K562 (cell line): ENCODE data around the gene EPX. TPM values are rescaled to one million over a fixed set of nuclear protein-coding genes. Genes with fewer than 3 reads are reported as not detected.

Source experiments
- ATF1 ChIP-seq, 2 experiments: fragments of 450-650 bp in 1 of 2; IDR thresholded peaks; 2 replicates each; pipeline ENCODE4 v1.6.1; 2016; ENCODE audit warnings: missing compliant biosample characterization in 1 of 2, missing genetic modification characterization in 1 of 2
- ATF7 ChIP-seq: fragments of 450-650 bp; IDR thresholded peaks from 2 replicates; pipeline ENCODE4 v1.7.1; 2014; ENCODE audit warnings: mild to moderate bottlenecking, moderate library complexity
- ELF2 ChIP-seq: fragments of 250-450 bp; sonication (Bioruptor Pico); IDR thresholded peaks from 2 replicates; pipeline ENCODE4 v1.5.0; 2021; ENCODE audit warnings: mild to moderate bottlenecking
- KLF13 ChIP-seq: fragments of 450-650 bp; IDR thresholded peaks from 2 replicates; pipeline ENCODE4 v1.6.1; 2016; ENCODE audit warnings: missing genetic modification characterization, low read depth, mild to moderate bottlenecking, missing compliant biosample characterization, moderate library complexity, borderline replicate concordance
- MAFG ChIP-seq: fragments of 450-650 bp; conservative IDR thresholded peaks from 2 replicates; pipeline ENCODE4 v1.6.1; 2016; ENCODE audit warnings: missing genetic modification characterization, missing compliant biosample characterization
- MTA1 ChIP-seq: fragments of 450-650 bp; IDR thresholded peaks from 2 replicates; pipeline ENCODE4 v1.6.1; 2017; ENCODE audit warnings: borderline replicate concordance
- MTF1 ChIP-seq: fragments of 250-450 bp; sonication (Bioruptor Pico); IDR thresholded peaks from 2 replicates; pipeline ENCODE4 v1.9.0; 2021; ENCODE audit warnings: moderate library complexity, mild to moderate bottlenecking, inconsistent platforms, borderline replicate concordance
- MXI1 ChIP-seq: IDR thresholded peaks from 2 replicates; pipeline ENCODE4 v1.6.1; 2011; ENCODE audit warnings: low read depth, mild to moderate bottlenecking, improper control_type of control experiment, low read length
- NFE2 ChIP-seq: IDR thresholded peaks from 2 replicates; pipeline ENCODE4 v1.6.1; 2014; ENCODE audit warnings: antibody characterized with exemption, low read depth
- NONO ChIP-seq, 2 experiments: fragments of 200-400 bp in 1 of 2; fragments of 450-650 bp in 1 of 2; formaldehyde crosslinking in 1 of 2; IDR thresholded peaks; 2 replicates each; pipeline ENCODE4 v1.6.1; 2017; ENCODE audit warnings: low read depth in 2 of 2, mild to moderate bottlenecking in 2 of 2, moderate library complexity in 2 of 2, low read length in 1 of 2
- PYGO2 ChIP-seq: fragments of 450-650 bp; IDR thresholded peaks from 2 replicates; pipeline ENCODE4 v1.6.1; 2016; ENCODE audit warnings: mild to moderate bottlenecking, missing genetic modification characterization, moderate library complexity, missing compliant biosample characterization
- SOX6 ChIP-seq: fragments of 450-650 bp; IDR thresholded peaks from 2 replicates; pipeline ENCODE4 v1.6.1; 2014; ENCODE audit warnings: mild to moderate bottlenecking
- TOE1 ChIP-seq, 2 experiments: fragments of 450-650 bp in 1 of 2; sonication (generic) in 1 of 2; formaldehyde crosslinking in 1 of 2; IDR thresholded peaks; 2 replicates each; pipeline versions ENCODE4 v1.7.1 to v1.8.0; 2016 to 2022; ENCODE audit warnings: borderline replicate concordance in 2 of 2, mild to moderate bottlenecking in 2 of 2, antibody characterized with exemption in 1 of 2, inconsistent platforms in 1 of 2, low read depth in 1 of 2, missing genetic modification reagents in 1 of 2, moderate library complexity in 1 of 2
- ZBTB1 ChIP-seq: sonication (generic); formaldehyde crosslinking; IDR thresholded peaks from 2 replicates; pipeline ENCODE4 v1.8.1; 2023; ENCODE audit warnings: missing genetic modification reagents, low read depth, mild to moderate bottlenecking, borderline replicate concordance
- ZNF507 ChIP-seq: conservative IDR thresholded peaks from 2 replicates; pipeline ENCODE4 v1.6.1; 2017; ENCODE audit warnings: missing genetic modification characterization, missing compliant biosample characterization
- ZNF561 ChIP-seq: fragments of 450-650 bp; formaldehyde crosslinking; conservative IDR thresholded peaks from 2 replicates; pipeline ENCODE4 v1.4.0; 2020; ENCODE audit warnings: mild to moderate bottlenecking, moderate library complexity
- ZNF778 ChIP-seq: fragments of 450-650 bp; formaldehyde crosslinking; IDR thresholded peaks from 2 replicates; pipeline ENCODE4 v1.4.0; 2020; ENCODE audit warnings: mild to moderate bottlenecking, moderate library complexity
- polyA plus RNA-seq, 8 experiments: library from polyadenylated mRNA; depleted of rRNA in 4 of 8; stranded (reverse) in 5 of 8; unstranded in 3 of 8; fragments of >200 nt; fragmentation: Nextera tagmentation in 2 of 8; fragmentation: Illumina TruSeq in 1 of 8; extraction: Ambion mirVana in 2 of 8; extraction: Trizol in 1 of 8; gene quantifications; 2 replicates each; pipeline versions ENCODE4 v1.2.1 to v1.2.3, GENCODE V29; 2011 to 2014; ENCODE audit warnings: inconsistent platforms in 1 of 8, missing spikeins in 1 of 8
- total RNA-seq, 7 experiments: library from RNA; depleted of rRNA in 6 of 7; stranded (reverse); fragments of >200 nt in 6 of 7; fragmentation: Illumina TruSeq in 2 of 7; extraction: Trizol in 2 of 7; gene quantifications; 2 replicates each; pipeline versions ENCODE4 v1.2.1 to v1.2.3, GENCODE V29; 2011 to 2021; ENCODE audit warnings: low replicate concordance in 1 of 7
- TF ChIP-seq, protein P1 (sequence below): sonication (generic); formaldehyde crosslinking; IDR thresholded peaks from 2 replicates; pipeline ENCODE4 v1.8.0; 2022; ENCODE audit warnings: missing genetic modification reagents, mild to moderate bottlenecking, borderline replicate concordance
- TF ChIP-seq, protein P2 (sequence below): fragments of 250-450 bp; sonication (Bioruptor Pico); IDR thresholded peaks from 2 replicates; pipeline ENCODE4 v1.9.0; 2021; ENCODE audit warnings: mild to moderate bottlenecking, inconsistent platforms
- TF ChIP-seq, protein P3 (sequence below): sonication (generic); IDR thresholded peaks from 2 replicates; pipeline ENCODE4 v1.6.1; 2016
- TF ChIP-seq, protein P4 (sequence below): fragments of 250-450 bp; sonication (Bioruptor Pico); IDR thresholded peaks from 2 replicates; pipeline ENCODE4 v1.8.0; 2022; ENCODE audit warnings: inconsistent platforms

EPX gene
- total and polyA plus RNA-seq, 9 of the 15 experiments (the other 6 are each of a cell fraction or from before 2014, with no cell fraction given): 0.07 to 0.33 (median 0.19) TPM; not detected in 3

DNA sequence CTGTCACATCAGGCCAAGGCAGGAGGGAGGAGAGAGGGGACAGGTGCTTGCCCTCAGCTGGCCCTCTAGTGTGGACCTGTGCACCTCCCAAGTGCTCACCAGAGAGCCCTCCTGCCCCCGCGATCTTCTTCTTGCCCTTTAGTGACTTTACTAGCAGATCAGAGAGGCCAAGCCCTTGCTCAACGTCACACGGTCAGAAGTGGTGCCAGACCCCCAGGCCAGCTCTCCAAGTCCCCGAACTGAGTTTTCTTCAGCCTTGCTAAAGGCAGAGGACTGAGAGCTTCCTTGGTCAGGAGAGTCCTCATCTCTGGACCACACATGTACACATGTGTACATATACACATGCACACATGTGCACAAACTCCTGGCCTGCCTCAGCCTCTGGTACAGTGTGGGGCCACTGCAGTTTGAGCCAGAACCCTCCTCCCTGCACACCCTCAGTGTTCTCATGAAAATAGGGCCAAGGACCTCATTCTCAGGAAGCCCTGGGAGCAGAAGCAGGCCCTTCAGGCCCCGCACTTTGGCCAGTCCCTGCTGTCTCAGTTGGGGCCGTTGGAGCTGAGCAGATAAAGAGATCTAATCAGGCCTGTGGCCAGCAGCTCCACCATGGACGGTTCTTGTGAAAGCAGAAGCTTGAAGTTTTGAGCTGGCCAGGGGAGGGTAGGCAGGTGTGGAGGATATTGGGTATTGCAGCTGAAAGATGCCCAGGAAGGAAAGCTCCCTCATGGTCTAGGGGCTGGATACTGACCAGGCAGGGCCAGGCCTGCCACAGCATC, 7.4 kb upstream of the EPX start (continued):
- TF ChIP-seq SOX6 (peak; percentile 74; the same call in 1 of the 2 replicates), ATF1 (CRISPR knock-in tag; IDR thresholded peaks at IDR 0.05) (no peak), ATF1 (tag; IDR thresholded peaks at IDR 0.05) (no peak), KLF13 (no peak), ZNF507 (tag) (no peak), NFE2 (no peak), MTA1 (no peak; the same call in 1 of the 2 replicates), MAFG (tag) (no peak), ATF7 (no peak), TOE1 (IDR thresholded peaks at IDR 0.05; ENCODE audit: borderline replicate concordance) (no peak), TOE1 (CRISPR knock-in tag; IDR thresholded peaks at IDR 0.05; ENCODE audit: borderline replicate concordance, low read depth) (no peak), ZNF561 (CRISPR knock-in tag) (no peak), MTF1 (no peak), PYGO2 (no peak), ZBTB1 (no peak), MXI1 (no peak), ZNF778 (CRISPR knock-in tag) (no peak), ELF2 (CRISPR knock-in tag) (0 out of 2 replicates have a peak, but pooled peaks have one; percentile 16), NONO (IDR thresholded peaks at IDR 0.05; ENCODE audit: low read depth in 2 of 2, low read length in 1 of 2) (no peak)
- TF ChIP-seq, protein P1, sequence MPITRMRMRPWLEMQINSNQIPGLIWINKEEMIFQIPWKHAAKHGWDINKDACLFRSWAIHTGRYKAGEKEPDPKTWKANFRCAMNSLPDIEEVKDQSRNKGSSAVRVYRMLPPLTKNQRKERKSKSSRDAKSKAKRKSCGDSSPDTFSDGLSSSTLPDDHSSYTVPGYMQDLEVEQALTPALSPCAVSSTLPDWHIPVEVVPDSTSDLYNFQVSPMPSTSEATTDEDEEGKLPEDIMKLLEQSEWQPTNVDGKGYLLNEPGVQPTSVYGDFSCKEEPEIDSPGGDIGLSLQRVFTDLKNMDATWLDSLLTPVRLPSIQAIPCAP (CRISPR knock-in tag): no peak
- TF ChIP-seq, protein P2, sequence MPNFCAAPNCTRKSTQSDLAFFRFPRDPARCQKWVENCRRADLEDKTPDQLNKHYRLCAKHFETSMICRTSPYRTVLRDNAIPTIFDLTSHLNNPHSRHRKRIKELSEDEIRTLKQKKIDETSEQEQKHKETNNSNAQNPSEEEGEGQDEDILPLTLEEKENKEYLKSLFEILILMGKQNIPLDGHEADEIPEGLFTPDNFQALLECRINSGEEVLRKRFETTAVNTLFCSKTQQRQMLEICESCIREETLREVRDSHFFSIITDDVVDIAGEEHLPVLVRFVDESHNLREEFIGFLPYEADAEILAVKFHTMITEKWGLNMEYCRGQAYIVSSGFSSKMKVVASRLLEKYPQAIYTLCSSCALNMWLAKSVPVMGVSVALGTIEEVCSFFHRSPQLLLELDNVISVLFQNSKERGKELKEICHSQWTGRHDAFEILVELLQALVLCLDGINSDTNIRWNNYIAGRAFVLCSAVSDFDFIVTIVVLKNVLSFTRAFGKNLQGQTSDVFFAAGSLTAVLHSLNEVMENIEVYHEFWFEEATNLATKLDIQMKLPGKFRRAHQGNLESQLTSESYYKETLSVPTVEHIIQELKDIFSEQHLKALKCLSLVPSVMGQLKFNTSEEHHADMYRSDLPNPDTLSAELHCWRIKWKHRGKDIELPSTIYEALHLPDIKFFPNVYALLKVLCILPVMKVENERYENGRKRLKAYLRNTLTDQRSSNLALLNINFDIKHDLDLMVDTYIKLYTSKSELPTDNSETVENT (CRISPR knock-in tag): no peak
- TF ChIP-seq, protein P3, sequence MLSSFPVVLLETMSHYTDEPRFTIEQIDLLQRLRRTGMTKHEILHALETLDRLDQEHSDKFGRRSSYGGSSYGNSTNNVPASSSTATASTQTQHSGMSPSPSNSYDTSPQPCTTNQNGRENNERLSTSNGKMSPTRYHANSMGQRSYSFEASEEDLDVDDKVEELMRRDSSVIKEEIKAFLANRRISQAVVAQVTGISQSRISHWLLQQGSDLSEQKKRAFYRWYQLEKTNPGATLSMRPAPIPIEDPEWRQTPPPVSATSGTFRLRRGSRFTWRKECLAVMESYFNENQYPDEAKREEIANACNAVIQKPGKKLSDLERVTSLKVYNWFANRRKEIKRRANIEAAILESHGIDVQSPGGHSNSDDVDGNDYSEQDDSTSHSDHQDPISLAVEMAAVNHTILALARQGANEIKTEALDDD: no peak
- TF ChIP-seq, protein P4, sequence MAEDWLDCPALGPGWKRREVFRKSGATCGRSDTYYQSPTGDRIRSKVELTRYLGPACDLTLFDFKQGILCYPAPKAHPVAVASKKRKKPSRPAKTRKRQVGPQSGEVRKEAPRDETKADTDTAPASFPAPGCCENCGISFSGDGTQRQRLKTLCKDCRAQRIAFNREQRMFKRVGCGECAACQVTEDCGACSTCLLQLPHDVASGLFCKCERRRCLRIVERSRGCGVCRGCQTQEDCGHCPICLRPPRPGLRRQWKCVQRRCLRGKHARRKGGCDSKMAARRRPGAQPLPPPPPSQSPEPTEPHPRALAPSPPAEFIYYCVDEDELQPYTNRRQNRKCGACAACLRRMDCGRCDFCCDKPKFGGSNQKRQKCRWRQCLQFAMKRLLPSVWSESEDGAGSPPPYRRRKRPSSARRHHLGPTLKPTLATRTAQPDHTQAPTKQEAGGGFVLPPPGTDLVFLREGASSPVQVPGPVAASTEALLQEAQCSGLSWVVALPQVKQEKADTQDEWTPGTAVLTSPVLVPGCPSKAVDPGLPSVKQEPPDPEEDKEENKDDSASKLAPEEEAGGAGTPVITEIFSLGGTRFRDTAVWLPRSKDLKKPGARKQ (CRISPR knock-in tag): no peak
